ENCODE data around the gene TMEM176B. TPM values are rescaled to one million over a fixed set of nuclear protein-coding genes. Genes with fewer than 3 reads are reported as not detected.

Gene TMEM176B
- total and polyA plus RNA-seq, 2 donors (not counting 1 experiment from before 2014, with no cell fraction given): 0.25 to 1.4 TPM

Other genes with a start within 250 kb of the TMEM176B start
- gene GIMAP4, start 233.0 kb downstream of the TMEM176B start, total RNA-seq: 0.27 and 0.85 TPM in 2 replicates
- 0.30 and 0.66 TPM in 2 replicates for gene GIMAP4, start 233.0 kb downstream of the TMEM176B start, polyA plus RNA-seq
- gene GIMAP6, start 168.0 kb downstream of the TMEM176B start, total RNA-seq: 0.22 and 0.39 TPM in 2 replicates
- gene GIMAP6, start 168.0 kb downstream of the TMEM176B start, polyA plus RNA-seq: 0.45 and 0.98 TPM in 2 replicates
- gene GIMAP2, start 114.7 kb downstream of the TMEM176B start, total RNA-seq: 18.1 and 18.3 TPM in 2 replicates
- 13.2 and 19.9 TPM in 2 replicates for gene GIMAP2, start 114.7 kb downstream of the TMEM176B start, polyA plus RNA-seq
- gene GIMAP1, start 83.8 kb downstream of the TMEM176B start, total RNA-seq: 0.30 and 0.44 TPM in 2 replicates
- 0.63 and 0.68 TPM in 2 replicates for gene GIMAP1, start 83.8 kb downstream of the TMEM176B start, polyA plus RNA-seq
- gene GIMAP5, start 62.9 kb downstream of the TMEM176B start, total RNA-seq: 0.10 and 0.27 TPM in 2 replicates
- gene GIMAP5, start 62.9 kb downstream of the TMEM176B start, polyA plus RNA-seq: 0.40 and 0.66 TPM in 2 replicates
- not detected in 2 replicates for gene TMEM176A, start 405 bp upstream of the TMEM176B start, total RNA-seq
- 0.22 and 1.1 TPM in 2 replicates for gene TMEM176A, start 405 bp upstream of the TMEM176B start, polyA plus RNA-seq
- gene AOC1, start 52.2 kb upstream of the TMEM176B start, total RNA-seq: not detected in 2 replicates
- gene AOC1, start 52.2 kb upstream of the TMEM176B start, polyA plus RNA-seq: 0.07 TPM in 1 of 2 replicates, not detected in the other
- gene KCNH2, start 178.0 kb upstream of the TMEM176B start, total RNA-seq: 0.86 and 0.87 TPM in 2 replicates
- 2.0 and 2.7 TPM in 2 replicates for gene KCNH2, start 178.0 kb upstream of the TMEM176B start, polyA plus RNA-seq
- 0.39 TPM in 1 of 2 replicates, not detected in the other for gene NOS3, start 190.7 kb upstream of the TMEM176B start, total RNA-seq
- gene NOS3, start 190.7 kb upstream of the TMEM176B start, polyA plus RNA-seq: 0.54 and 0.75 TPM in 2 replicates
- gene ATG9B, start 224.1 kb upstream of the TMEM176B start, total RNA-seq: 4.2 and 5.1 TPM in 2 replicates
- gene ATG9B, start 224.1 kb upstream of the TMEM176B start, polyA plus RNA-seq: 7.2 and 10.2 TPM in 2 replicates
- 64.7 and 69.7 TPM in 2 replicates for gene ABCB8, start 228.1 kb upstream of the TMEM176B start, total RNA-seq
- gene ABCB8, start 228.1 kb upstream of the TMEM176B start, polyA plus RNA-seq: 29.5 and 41.4 TPM in 2 replicates
- gene ASIC3, start 248.2 kb upstream of the TMEM176B start, total RNA-seq: 2.9 and 4.8 TPM in 2 replicates
- 5.0 and 6.3 TPM in 2 replicates for gene ASIC3, start 248.2 kb upstream of the TMEM176B start, polyA plus RNA-seq

All from B cell (primary cell).